H1 (cell line): ENCODE data around the gene NRL. TPM values are rescaled to one million over a fixed set of nuclear protein-coding genes. Genes with fewer than 3 reads are reported as not detected.

Experiments
- BACH1 ChIP-seq: IDR thresholded peaks from 2 replicates; pipeline ENCODE4 v1.6.1; 2012; ENCODE audit warnings: low read length, improper control_type of control experiment
- FOSL1 ChIP-seq: IDR thresholded peaks from 2 replicates; pipeline ENCODE4 v1.6.1; 2011; ENCODE audit warnings: mild to moderate bottlenecking, low read depth, low read length, moderate library complexity; ENCODE audit not compliant: insufficient read depth
- HDAC2 ChIP-seq, 2 experiments: fragments of 300-600 bp in 1 of 2; sonication (generic) in 1 of 2; IDR thresholded peaks; 2 replicates each; pipeline ENCODE4 v1.6.1; 2011 to 2012; ENCODE audit warnings: low read depth in 2 of 2, low read length in 2 of 2, mild to moderate bottlenecking in 2 of 2, moderate library complexity in 2 of 2, borderline replicate concordance in 1 of 2, inconsistent platforms in 1 of 2
- HDAC6 ChIP-seq: IDR thresholded peaks from one replicate; pipeline ENCODE4 v1.7.1; 2012; ENCODE audit warnings: low read depth, mild to moderate bottlenecking, inconsistent platforms, low read length, moderate library complexity
- JUN ChIP-seq: IDR thresholded peaks from 2 replicates; pipeline ENCODE4 v1.6.1; 2011; ENCODE audit warnings: low read depth, mild to moderate bottlenecking, improper control_type of control experiment, low read length
- KDM1A ChIP-seq: fragments of 200-600, 300-600 bp; sonication (generic); IDR thresholded peaks from 2 replicates; pipeline ENCODE4 v1.7.1; 2016; ENCODE audit warnings: mild to moderate bottlenecking, low read length, borderline replicate concordance
- KDM4A ChIP-seq: IDR thresholded peaks from one replicate; pipeline ENCODE4 v1.7.1; 2012; ENCODE audit warnings: low read depth, mild to moderate bottlenecking, moderate library complexity, low read length, inconsistent platforms; ENCODE audit not compliant: severe bottlenecking
- RAD21 ChIP-seq, 2 experiments: IDR thresholded peaks in 1 of 2; conservative IDR thresholded peaks in 1 of 2; 2 replicates each; pipeline ENCODE4 v1.6.1; 2011; ENCODE audit warnings: low read depth in 2 of 2, low read length in 2 of 2, improper control_type of control experiment in 1 of 2, inconsistent platforms in 1 of 2, mild to moderate bottlenecking in 1 of 2, moderate library complexity in 1 of 2
- RBBP5 ChIP-seq: IDR thresholded peaks from 2 replicates; pipeline ENCODE4 v1.7.1; 2012; ENCODE audit warnings: low read depth, mild to moderate bottlenecking, inconsistent platforms, low read length, moderate library complexity, borderline replicate concordance
- SIN3A ChIP-seq, 2 experiments: IDR thresholded peaks in 1 of 2; conservative IDR thresholded peaks in 1 of 2; 2 replicates each; pipeline ENCODE4 v1.6.1; 2011 to 2012; ENCODE audit warnings: low read length in 2 of 2, improper control_type of control experiment in 1 of 2, low read depth in 1 of 2, mild to moderate bottlenecking in 1 of 2
- SP4 ChIP-seq: IDR thresholded peaks from 2 replicates; pipeline ENCODE4 v1.6.1; 2012; ENCODE audit warnings: low read length, inconsistent platforms
- SUZ12 ChIP-seq: fragments of 200-600 bp; sonication (generic); IDR thresholded peaks from 2 replicates; pipeline ENCODE4 v1.6.1; 2012; ENCODE audit warnings: mild to moderate bottlenecking, inconsistent platforms, low read length, moderate library complexity, mixed read lengths
- TEAD4 ChIP-seq: IDR thresholded peaks from 2 replicates; pipeline ENCODE4 v1.6.1; 2012; ENCODE audit warnings: low read depth, low read length, inconsistent platforms, mixed read lengths
- YY1 ChIP-seq: IDR thresholded peaks from 2 replicates; pipeline ENCODE4 v1.6.1; 2011; ENCODE audit warnings: low read depth, mild to moderate bottlenecking, low read length
- polyA plus RNA-seq, 7 experiments: library from polyadenylated mRNA; depleted of rRNA in 3 of 7; stranded (reverse) in 5 of 7; unstranded in 2 of 7; fragments of >200 nt in 5 of 7; fragments of 200-250 nt in 2 of 7; gene quantifications; 1 replicate in 5 of 7; 2 replicates in 1 of 7; 4 replicates in 1 of 7; pipeline versions ENCODE4 v1.2.1 to v1.2.3, GENCODE V29; 2011 to 2013; ENCODE audit warnings: missing spikeins in 2 of 7, mixed read lengths in 2 of 7
- total RNA-seq: library from RNA; stranded (reverse); fragmentation: NEBNext Ultra II Directional; extraction: Animal tissue kit (Norgen Biotek cat#: 25700); gene quantifications from 2 replicates; pipeline ENCODE4 v1.2.1, GENCODE V29; 2021
- TF ChIP-seq, protein P1 (sequence below): IDR thresholded peaks from 2 replicates; pipeline ENCODE4 v1.6.1; 2011; ENCODE audit warnings: low read depth, mild to moderate bottlenecking, low read length; ENCODE audit not compliant: insufficient read depth
- TF ChIP-seq, protein P2 (sequence below): IDR thresholded peaks from 2 replicates; pipeline ENCODE4 v1.6.1; 2012; ENCODE audit warnings: low read length, inconsistent platforms
- TF ChIP-seq, protein P3 (sequence below), 3 experiments: IDR thresholded peaks; 1 replicate in 2 of 3; 2 replicates in 1 of 3; pipeline versions ENCODE4 v1.5.1 to v1.6.1; 2011; ENCODE audit warnings: low read length in 3 of 3, mild to moderate bottlenecking in 3 of 3, inconsistent platforms in 2 of 3, low read depth in 1 of 3, moderate library complexity in 1 of 3; ENCODE audit not compliant: insufficient read depth in 1 of 3; ENCODE audit errors: control extremely low read depth in 1 of 3

The NRL gene
- total and polyA plus RNA-seq, 2 of the 8 experiments (the other 6 are each of a cell fraction or from before 2014, with no cell fraction given): 1.1 to 2.2 TPM

DNA sequence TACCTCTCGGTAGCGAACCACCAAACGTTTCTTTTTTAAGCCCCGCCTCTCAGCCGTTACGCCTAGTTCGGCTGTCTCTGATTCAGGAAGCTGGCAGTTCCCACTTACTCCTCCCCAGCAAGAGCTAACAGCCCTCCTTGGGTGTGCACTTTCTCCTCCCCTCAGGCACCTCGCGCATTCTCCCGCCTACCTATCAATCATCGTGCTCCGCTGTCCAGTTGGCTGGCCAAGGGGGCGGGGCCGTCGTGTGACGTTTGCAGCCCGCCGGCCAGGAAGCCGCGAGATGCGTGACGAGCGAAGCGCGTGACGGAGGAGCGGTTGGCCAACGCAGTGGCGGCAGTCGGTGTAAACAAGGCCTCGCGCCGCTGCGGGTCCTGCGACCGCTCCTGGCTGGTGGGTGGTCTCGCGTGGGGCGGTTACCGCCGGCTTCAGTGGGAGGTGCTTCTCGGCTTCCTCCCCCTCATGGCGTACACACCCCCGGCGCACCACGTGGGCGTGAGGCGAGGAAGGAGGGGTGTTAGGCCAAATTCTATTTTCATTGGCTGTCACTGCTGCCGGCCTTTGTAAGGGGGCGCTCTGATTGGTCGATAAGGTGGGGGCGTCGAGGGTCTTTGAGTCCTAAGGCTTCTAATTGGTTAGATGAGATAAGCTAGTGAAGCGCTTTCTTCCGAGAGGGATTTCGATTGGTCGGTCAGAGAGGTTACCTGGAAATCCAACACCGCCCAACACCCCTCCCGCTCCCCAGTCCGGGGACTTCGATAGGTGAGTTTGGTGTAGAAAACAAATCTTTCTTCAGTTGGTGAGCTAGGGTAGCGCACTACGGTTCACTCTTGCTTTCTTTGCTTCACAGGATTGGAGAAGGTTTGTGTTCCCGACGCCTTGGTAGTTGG, at the start of gene NRL, which contains the start of gene DCAF11 (continued):
- TF ChIP-seq FOSL1: no peak
- 0 out of 2 replicates have a peak, but pooled peaks have one; percentile 20 for TF ChIP-seq YY1
- no peak for TF ChIP-seq HDAC6
- TF ChIP-seq SP4: peak; percentile 84
- no peak for TF ChIP-seq RAD21 (IDR thresholded peaks at IDR 0.05 in 1 of 2, conservative IDR thresholded peaks at IDR 0.05 in 1 of 2; ENCODE audit: low read depth in 2 of 2, low read length in 2 of 2)
- TF ChIP-seq HDAC2 (IDR thresholded peaks at IDR 0.05; ENCODE audit: borderline replicate concordance in 1 of 2, low read depth in 2 of 2, low read length in 2 of 2): peak; percentile 48 to 86; a peak in 2 of 4 replicates
- no peak for TF ChIP-seq RBBP5
- no peak for TF ChIP-seq TEAD4
- peak; percentile 83 for TF ChIP-seq BACH1
- peak; percentile 90 for TF ChIP-seq KDM4A
- peak; percentile 72 to 84; a peak in 3 of 4 replicates for TF ChIP-seq SIN3A (conservative IDR thresholded peaks at IDR 0.05 in 1 of 2, IDR thresholded peaks at IDR 0.05 in 1 of 2; ENCODE audit: low read depth in 1 of 2, low read length in 2 of 2)
- TF ChIP-seq, protein P1, sequence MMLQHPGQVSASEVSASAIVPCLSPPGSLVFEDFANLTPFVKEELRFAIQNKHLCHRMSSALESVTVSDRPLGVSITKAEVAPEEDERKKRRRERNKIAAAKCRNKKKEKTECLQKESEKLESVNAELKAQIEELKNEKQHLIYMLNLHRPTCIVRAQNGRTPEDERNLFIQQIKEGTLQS: no peak
- TF ChIP-seq, protein P2, sequence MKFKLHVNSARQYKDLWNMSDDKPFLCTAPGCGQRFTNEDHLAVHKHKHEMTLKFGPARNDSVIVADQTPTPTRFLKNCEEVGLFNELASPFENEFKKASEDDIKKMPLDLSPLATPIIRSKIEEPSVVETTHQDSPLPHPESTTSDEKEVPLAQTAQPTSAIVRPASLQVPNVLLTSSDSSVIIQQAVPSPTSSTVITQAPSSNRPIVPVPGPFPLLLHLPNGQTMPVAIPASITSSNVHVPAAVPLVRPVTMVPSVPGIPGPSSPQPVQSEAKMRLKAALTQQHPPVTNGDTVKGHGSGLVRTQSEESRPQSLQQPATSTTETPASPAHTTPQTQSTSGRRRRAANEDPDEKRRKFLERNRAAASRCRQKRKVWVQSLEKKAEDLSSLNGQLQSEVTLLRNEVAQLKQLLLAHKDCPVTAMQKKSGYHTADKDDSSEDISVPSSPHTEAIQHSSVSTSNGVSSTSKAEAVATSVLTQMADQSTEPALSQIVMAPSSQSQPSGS: no peak
- TF ChIP-seq, protein P3, sequence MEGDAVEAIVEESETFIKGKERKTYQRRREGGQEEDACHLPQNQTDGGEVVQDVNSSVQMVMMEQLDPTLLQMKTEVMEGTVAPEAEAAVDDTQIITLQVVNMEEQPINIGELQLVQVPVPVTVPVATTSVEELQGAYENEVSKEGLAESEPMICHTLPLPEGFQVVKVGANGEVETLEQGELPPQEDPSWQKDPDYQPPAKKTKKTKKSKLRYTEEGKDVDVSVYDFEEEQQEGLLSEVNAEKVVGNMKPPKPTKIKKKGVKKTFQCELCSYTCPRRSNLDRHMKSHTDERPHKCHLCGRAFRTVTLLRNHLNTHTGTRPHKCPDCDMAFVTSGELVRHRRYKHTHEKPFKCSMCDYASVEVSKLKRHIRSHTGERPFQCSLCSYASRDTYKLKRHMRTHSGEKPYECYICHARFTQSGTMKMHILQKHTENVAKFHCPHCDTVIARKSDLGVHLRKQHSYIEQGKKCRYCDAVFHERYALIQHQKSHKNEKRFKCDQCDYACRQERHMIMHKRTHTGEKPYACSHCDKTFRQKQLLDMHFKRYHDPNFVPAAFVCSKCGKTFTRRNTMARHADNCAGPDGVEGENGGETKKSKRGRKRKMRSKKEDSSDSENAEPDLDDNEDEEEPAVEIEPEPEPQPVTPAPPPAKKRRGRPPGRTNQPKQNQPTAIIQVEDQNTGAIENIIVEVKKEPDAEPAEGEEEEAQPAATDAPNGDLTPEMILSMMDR (IDR thresholded peaks at IDR 0.05; ENCODE audit: control extremely low read depth in 1 of 3, insufficient read depth in 1 of 3, low read depth in 1 of 3, low read length in 3 of 3): no peak
- TF ChIP-seq JUN: no peak
- no peak for TF ChIP-seq SUZ12
- no peak for TF ChIP-seq KDM1A
